Fibroblast of skin of back (primary cell): ENCODE results near the gene STK24.
A peak's percentile ranks its signal among the peaks of the same experiment; 100 is the strongest.

Source experiments
- DNase-seq: peaks from one replicate; pipeline ENCODE4 v3.0.0-alpha.2; 2013

The STK24 gene

GRCh38 chr13:98468929-98469328 is 108.0 kb downstream of the STK24 start:
- DNase-seq, result no peak

- no peak for DNase-seq
Observed at GRCh38 chr13:98468361-98468760, 108.5 kb downstream of the STK24 start.

GRCh38 chr13:98467263-98467985 is 109.5 kb downstream of the STK24 start:
- DNase-seq, result no peak

- DNase-seq, result peak; percentile 53
Observed at GRCh38 chr13:98466634-98467236, 110.2 kb downstream of the STK24 start.

- no peak for DNase-seq
Observed at GRCh38 chr13:98462946-98463345, 114.0 kb downstream of the STK24 start.

GRCh38 chr13:98462241-98462882 is 114.5 kb downstream of the STK24 start:
- DNase-seq, result no peak

GRCh38 chr13:98461486-98462240 is 115.2 kb downstream of the STK24 start:
- DNase-seq, result no peak

- DNase-seq, result no peak
Observed at GRCh38 chr13:98460516-98460915, 116.4 kb downstream of the STK24 start.

- no peak for DNase-seq
Observed at GRCh38 chr13:98459721-98460370, 117.1 kb downstream of the STK24 start.

- DNase-seq, result no peak
Observed at GRCh38 chr13:98459171-98459681, 117.7 kb downstream of the STK24 start.

- no peak for DNase-seq
Observed at GRCh38 chr13:98458431-98458830, 118.5 kb downstream of the STK24 start.

- DNase-seq, result no peak
Observed at GRCh38 chr13:98457053-98457452, 119.9 kb downstream of the STK24 start.

GRCh38 chr13:98456413-98456845 is 120.5 kb downstream of the STK24 start:
- no peak for DNase-seq

GRCh38 chr13:98454389-98454881 is 122.5 kb downstream of the STK24 start:
- peak; percentile 97 for DNase-seq

GRCh38 chr13:98452851-98453843 is 123.8 kb downstream of the STK24 start:
- DNase-seq, result peak; percentile 88

GRCh38 chr13:98451676-98452470 is 125.0 kb downstream of the STK24 start:
- peak; percentile 61 for DNase-seq

GRCh38 chr13:98450539-98451111 is 126.3 kb downstream of the STK24 start:
- DNase-seq, result no peak

GRCh38 chr13:98450026-98450425 is 126.9 kb downstream of the STK24 start:
- DNase-seq, result no peak

- no peak for DNase-seq
Observed at GRCh38 chr13:98449273-98449672, 127.6 kb downstream of the STK24 start.

GRCh38 chr13:98448642-98448928 is 128.3 kb downstream of the STK24 start:
- DNase-seq, result no peak
